Right ventricle myocardium inferior (tissue), 1 donor: ENCODE results near the gene LDB3. TPM values are rescaled to one million over a fixed set of nuclear protein-coding genes. Genes with fewer than 3 reads are reported as not detected.
A peak's percentile ranks its signal among the peaks of the same experiment; 100 is the strongest.

Experiments used
- ATAC-seq: fragments of 200-7000 bp; cut with Tn5 transposase; one replicate; pipeline ENCODE4 v1.9.1; 2020; ENCODE audit warnings: mild to moderate bottlenecking, moderate library complexity
- DNase-seq: peaks from one replicate; pipeline ENCODE4 v3.0.0; 2021; ENCODE audit errors: missing footprints
- intact Hi-C: fragments of 100-400 bp; cut with DNase I; formaldehyde crosslinking; loops from one replicate; pipeline ENCODE4 v1.11.0; 2022
- total RNA-seq: library from RNA; stranded (reverse); fragmentation: NEBNext Ultra II Directional; extraction: Animal tissue kit (Norgen Biotek cat#: 25700); gene quantifications from one replicate; pipeline ENCODE4 v1.2.1, GENCODE V29; 2021
- donor health status: DM: no; HTN: yes; CAD: no; lungs with severe emphysema.

Gene LDB3
- total RNA-seq, 1 donor from 2014 or later = 1,478 TPM

DNA sequence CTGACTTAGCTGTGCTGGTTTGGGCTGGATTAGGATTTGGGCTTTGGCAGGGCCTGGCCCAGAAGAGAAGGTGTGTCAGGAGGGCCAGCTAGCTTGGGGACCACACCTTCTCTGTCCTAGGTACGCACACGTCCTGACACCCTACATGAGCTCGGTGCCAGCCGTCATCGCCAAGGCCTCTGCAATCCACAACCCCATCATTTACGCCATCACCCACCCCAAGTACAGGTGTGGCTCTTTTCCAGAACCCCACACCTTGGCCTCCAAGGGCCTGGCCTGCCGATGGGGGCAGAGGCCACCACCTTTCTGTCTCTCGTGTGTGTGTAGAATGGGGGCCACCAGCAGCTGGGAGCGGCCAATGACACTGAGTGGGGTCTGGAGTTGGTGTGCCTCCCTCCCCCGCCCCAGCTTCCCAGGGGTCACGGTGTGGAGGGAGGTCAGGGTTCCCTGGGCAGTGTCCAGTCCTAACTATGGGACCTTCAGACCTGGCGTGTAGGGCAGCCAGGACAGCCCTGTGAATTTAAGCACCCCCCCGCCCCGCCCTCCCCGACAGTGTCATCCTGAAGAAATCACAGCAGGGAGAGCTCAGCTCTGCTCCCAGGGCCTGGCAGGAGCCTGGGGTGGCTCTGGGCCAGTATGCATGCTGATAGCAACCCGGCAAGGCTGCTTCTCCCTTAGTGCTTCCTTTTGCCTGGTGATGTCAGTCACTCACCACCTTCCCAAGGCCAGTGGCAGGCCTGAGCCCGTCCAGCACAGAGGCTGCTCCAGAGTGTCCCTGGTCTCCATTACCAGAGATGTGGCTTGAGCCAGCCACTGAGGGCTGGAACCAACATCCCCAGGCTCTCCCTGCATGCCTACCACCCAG lies 6.9 kb upstream of the LDB3 start:
- peak; percentile 41 for ATAC-seq

DNA sequence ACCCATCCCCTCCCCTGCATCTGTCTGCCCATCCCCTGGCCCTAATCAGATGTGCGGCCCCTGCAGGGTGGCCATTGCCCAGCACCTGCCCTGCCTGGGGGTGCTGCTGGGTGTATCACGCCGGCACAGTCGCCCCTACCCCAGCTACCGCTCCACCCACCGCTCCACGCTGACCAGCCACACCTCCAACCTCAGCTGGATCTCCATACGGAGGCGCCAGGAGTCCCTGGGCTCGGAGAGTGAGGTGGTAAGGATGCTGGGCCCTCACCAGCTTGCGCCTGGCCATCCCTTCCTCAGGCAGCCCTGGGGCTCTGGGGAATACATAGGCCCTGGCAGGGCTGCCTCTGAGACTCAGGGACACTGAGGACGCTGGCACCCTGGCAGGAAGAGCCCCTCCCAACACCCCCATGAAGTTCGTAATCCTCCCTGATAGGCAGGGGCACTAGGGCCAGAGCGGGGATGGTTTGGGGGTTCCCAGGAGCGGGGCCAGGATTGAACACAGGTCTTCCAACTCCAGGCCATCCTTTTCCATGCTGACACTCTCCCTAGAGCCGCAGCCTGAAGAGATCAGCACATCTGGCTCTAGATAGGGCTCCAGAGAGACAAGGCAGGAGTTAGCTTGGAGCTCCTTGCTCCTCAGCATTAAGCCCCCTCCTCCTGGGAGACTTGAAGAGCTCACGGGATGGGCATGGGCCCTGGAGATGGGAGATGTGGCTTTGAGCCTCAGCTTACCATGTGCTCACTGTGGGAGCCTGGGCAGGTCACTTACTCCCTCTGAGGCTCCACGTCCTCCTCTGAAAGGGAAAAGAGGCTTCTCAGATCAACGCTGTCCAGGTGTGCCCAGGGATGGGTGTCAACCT lies 5.9 kb upstream of the LDB3 start:
- DNase-seq = peak; percentile 65
- ATAC-seq = no peak
- intact Hi-C loops = no loop called here

More for the DNA sequence above, 6.9 kb upstream of the LDB3 start:
- peak; percentile 91 for DNase-seq
- intact Hi-C loops = no loop called here

DNA sequence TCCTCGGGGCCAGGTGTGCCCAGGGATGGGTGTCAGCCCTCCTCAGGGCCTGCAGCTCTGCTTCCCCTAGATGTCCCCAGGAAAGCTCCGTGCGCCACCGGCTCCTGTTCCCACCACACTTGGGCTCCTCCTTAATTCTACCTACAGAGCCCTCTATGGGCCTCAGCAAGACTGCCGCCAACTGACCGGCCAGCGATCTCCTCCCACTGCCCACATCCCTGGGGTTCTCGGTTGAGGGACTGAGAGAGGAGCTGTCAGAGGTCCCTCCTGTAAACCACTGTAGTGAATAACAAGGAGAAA lies 5.3 kb upstream of the LDB3 start:
- ATAC-seq = no peak
- intact Hi-C loops = no loop called here

DNA sequence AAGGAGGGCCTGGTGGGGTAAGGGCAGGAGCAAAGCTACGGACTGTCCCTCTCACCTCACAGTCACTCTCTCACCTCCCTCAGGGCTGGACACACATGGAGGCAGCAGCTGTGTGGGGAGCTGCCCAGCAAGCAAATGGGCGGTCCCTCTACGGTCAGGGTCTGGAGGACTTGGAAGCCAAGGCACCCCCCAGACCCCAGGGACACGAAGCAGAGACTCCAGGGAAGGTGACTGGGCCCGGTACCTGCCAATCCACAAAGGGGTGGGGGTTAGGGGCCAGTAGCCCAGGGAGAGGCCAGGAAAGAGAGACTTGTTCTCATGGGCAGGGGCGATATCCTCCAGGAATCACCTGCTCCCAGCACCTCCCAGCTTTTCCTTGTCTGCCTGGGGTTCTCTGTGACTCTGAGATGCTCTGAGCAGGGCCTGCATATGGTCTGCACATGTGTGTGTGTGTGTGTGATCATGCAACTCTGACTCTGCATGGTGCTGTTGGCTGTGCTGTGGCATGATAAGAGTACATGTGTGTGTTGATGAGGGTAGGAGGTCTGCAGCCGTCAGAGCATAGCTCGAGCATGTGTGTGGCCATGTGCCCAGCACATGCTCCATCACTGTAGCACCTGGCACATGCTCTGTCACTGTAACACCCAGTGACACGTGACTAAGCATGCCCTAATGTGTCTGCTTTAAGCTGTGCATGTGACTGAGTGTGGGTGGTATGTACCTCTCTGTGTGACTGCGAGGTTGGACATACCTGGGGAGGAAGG lies 4.6 kb upstream of the LDB3 start:
- intact Hi-C loops = loop anchor here (2.0 kb wide), 1 partner anchor 19 kb away; no protein-coding TSS in a partner anchor
- no peak for ATAC-seq
- peak; percentile 37 for DNase-seq

More for the DNA sequence above, 5.3 kb upstream of the LDB3 start:
- DNase-seq = peak; percentile 65

DNA sequence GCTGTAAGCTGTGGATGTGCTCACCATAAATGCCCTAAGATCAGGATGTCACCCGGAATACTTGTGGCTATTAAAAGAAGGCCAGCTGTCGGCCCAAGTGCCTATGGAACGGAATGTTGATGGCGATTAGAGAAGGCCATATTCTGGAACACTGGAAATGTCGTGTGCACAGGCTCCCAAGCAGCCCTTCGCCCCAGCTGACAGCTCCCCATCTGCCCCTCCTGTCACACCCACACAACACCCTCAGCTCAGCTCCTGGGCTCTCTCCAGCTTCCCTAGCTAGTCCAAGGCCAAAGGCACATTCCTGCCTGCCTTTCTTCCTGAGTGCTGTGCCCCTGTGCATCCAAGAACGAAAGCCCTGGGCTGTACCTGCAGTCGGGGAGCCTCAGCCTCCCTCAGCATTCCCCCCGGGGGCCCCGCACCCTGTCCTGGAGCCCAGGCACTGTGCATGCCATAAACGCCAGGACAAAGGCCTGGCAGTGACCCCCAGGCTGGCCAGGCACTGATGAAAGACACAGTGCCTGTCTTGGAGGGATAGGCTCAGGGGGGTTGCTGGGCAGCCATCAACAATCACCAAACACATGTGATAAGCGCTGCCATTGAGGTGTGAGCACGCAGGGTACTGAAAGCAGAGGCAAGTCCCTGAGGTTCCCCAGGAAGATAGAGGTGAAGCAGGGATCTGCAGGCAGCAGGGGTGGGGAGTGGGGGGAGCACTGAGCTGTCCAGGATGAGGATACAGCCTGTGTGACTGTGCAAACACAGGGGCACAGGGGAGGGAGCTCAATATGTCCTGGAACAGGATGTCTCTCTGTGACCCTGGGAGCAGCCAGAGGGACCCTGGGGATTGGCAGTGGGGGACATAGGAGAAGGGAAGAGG lies 3.7 kb upstream of the LDB3 start:
- intact Hi-C loops = loop anchor here (2.0 kb wide), 1 partner anchor 18 kb away; no protein-coding TSS in a partner anchor
- ATAC-seq (peak; percentile 51), DNase-seq (peak; percentile 83)

DNA sequence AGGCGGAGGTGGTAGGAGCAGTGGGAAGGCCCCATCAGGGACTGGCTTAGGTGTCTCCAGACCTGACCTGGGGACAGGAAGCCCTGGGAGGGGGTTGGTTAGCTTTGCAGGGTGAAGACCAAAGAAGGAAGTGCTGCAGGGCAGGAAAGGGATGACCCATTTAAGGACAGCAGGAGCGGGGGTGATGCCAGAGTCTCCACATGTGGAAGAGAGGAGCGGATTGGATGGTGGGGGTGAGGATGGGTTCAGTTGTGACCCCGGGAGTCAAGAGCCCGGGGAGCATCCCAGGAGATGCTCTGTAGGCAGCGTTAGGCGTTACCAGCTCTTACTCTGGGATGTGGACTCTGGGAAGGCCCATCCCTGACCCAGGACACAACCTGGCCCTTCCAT lies 3.1 kb upstream of the LDB3 start:
- ATAC-seq = no peak
- no peak for DNase-seq
- intact Hi-C loops = loop anchor here (2.0 kb wide), 1 partner anchor 18 kb away; no protein-coding TSS in a partner anchor

DNA sequence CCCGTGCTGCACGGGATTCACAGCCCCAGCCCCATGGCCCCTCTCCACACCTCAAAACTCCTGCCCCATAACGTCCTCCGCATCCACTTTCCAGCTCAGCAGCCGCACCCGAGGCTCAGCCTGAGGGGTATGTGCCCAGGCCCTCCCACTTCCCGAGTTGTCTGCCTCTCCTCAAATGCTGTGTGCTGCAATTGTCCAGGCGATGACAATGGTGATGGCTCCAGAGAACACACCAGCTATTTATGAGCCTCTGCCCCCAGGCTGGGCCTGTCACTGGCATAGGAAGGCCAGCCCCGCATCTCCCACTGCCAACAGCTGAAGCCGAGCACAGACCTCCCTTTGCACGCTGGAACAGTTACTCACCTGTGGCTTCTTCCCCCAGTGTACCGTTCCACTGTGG lies 2.4 kb upstream of the LDB3 start:
- intact Hi-C loops = loop anchor here (2.0 kb wide), 1 partner anchor 17 kb away; no protein-coding TSS in a partner anchor
- DNase-seq (peak; percentile 85), ATAC-seq (peak; percentile 15)

DNA sequence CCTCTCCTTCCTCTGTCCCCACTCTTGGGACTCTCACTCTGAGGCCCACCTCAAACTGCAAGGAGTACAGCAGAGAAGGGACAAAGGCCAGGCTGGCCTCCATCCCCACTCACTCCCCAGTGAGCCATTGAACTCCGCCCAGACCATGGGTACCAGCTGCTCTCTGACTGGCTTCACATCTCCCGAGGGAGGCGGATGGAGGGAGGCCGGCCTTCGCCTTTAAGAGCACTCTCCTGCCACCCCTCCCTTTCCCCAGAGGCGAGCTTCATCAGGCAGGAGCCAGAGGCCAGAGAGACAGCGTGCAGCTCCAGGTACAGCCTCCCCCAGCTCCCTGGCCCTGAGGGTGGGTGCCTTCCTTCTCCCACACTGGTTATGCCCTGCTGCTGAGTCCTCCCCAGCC lies 1.8 kb upstream of the LDB3 start:
- DNase-seq (peak; percentile 80), ATAC-seq (peak; percentile 16)
- intact Hi-C loops = no loop called here

DNA sequence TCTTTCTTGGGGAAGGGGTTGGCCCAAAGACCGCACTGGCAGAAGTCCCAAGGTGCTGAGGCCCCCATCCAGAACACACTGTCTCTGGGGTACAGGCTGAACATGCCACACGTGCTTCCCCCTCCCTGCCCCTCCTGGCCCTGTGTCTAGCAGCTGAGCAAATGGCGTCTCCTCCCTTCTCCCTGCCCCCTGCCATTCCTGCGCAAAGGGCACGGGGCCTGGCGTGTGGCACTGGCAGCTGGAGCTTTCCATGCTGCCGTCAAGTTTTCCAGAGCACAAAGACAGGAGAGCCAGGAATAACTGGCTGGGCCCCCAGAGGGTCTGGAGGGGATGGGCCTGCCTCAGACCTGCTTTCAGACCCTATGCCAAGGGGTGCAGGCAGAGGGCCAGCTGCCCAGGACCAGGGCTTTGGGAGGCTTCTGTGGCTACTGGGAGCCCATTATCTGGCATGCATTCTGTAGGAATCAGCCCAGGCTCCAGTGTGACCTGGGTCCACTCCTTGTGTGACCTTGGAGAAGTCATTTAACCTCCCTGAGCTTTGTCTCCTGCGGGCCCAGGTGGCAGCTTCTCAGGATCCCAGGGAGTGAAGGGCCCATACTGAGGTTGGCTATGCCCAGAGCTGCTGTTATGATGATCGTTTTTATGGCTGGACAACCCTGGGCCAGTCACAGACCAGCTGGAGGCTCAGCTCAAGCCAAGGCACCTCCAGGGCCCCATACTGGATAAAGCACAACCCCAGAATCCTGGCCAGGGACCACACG lies 710 bp upstream of the LDB3 start:
- ATAC-seq (peak; percentile 23), DNase-seq (peak; percentile 84)
- intact Hi-C loops = no loop called here

DNA sequence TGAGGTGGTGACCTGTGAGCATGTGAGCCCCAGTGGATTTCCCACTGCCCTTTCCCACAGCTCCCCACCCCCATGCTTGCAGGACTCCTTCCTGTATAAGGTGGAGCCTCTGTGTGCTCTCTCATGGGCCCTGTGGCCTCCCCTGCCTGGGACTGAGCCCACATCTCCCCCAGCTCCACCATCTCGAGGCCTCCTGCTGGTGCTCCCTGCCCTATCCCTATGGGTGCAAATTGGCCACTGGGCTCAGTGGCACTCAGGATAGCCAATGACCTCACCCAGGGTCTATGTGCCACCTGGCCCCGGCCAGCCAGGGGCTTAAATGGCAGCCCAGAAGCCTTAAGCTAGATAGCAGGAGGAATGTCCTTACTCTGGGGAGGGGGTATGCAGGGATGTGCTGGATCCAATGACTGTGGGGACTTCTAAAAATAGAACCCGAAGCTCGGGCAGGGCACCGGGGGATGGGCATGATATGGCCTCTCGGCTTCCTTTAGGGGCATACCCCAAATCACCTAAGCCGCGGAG lies 2.0 kb downstream of the LDB3 start:
- DNase-seq = no peak
- no peak for ATAC-seq
- intact Hi-C loops = no loop called here

DNA sequence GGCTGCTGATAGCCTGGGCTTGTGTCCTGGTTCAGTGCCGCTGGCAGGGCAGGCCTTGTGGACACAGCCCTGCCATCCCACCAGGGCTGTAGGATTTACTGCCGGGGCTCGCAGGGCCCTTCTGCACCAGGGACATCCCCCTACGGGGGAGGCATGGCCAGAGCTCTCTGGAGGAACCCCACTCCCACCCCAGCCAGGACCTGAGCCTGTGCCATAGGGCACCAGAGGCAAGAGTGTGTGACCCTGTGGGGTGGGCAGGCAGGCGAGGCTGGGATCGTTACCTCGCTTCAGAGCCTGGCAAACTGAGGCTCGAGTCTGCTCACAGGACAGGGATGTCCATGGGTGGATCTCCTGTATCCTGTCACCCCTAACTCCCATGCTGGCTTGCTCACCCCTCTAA lies 2.6 kb downstream of the LDB3 start:
- ATAC-seq (no peak), DNase-seq (no peak)
- intact Hi-C loops = no loop called here

DNA sequence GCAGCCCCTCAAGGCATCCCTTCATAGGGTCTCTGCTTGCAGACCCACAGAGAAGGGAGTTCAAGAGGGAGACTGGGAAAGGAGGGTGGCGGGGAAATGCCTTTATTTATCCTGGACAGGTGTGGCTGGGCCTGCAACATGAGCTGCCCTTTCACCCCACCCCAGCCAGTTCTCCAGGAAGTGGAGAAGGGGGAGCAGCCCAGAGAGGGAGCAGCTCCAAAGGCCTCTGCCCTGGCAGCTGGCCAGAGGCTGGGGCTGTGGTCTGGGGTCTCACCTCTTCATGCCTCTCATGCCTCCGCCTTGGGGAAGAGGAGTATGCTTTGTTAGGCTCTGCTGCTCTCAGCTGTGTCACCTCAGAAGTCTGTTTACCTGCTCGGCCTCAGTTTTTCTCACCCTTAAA lies 3.1 kb downstream of the LDB3 start:
- intact Hi-C loops = no loop called here
- DNase-seq (no peak), ATAC-seq (no peak)

DNA sequence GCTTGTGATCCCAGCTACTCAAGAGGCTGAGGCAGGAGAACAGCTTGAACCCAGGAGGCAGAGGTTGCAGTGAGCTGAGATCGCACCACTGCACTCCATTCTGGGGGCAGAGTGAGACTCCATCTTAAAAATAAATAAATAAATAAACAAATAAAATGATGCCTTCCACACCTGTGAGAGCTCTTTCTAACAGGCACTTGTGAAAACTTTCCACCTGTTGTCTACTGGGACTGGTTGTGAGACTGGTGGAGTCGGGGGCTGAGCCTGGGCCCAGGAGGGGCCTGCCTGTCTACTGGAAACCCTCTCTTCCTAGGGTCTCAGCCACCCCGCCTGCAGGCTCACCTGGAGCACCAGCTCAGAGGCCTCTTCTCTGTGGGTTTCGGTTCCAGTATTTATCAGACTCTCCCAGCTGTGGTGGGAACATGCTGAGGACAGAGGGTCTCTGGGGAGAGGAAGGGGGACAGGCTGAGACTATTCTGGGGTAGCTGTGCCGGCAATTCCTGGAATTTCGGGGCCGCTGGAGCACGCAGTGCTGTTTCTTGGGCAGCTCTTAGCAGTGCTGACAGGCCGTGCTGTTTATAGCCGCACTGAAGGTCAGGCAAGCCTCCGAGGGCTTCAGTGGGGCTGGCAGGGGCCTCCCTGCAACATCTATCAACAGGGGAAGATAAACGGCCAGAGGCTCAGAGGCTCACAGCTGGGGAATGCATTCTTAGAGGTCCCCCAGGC lies 3.8 kb downstream of the LDB3 start:
- DNase-seq (peak; percentile 85), ATAC-seq (peak; percentile 57)
- intact Hi-C loops = no loop called here

DNA sequence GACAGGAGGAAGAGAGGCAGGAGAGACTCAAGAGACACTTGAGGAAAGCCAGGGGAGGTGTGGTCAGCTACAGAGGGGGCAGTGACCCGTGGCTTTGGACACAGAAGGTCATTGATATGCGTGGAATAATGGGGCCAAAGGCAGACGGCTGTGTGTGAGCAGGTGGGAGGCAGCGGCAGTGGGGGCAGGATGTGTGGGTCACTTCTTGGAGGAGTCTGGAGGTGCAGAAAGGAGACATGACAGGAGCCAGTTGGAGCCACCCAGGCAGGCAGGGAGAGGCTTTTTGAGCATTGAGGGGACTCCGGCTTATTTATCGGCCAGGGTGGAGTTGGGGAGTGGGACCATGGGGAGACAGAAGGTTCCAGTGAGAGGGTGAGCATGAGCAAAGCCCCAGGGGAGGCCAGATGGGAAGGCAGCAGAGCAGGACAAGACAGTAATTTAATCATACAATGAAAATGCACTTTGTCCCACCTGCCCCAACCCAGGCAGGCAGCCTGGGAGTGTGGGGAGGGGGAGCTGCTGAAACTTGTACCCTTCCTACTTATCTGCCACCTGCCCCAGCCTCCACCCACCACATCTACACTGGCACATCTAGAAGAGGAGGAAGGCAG lies 5.0 kb downstream of the LDB3 start:
- no peak for ATAC-seq
- intact Hi-C loops = no loop called here
- DNase-seq = no peak

DNA sequence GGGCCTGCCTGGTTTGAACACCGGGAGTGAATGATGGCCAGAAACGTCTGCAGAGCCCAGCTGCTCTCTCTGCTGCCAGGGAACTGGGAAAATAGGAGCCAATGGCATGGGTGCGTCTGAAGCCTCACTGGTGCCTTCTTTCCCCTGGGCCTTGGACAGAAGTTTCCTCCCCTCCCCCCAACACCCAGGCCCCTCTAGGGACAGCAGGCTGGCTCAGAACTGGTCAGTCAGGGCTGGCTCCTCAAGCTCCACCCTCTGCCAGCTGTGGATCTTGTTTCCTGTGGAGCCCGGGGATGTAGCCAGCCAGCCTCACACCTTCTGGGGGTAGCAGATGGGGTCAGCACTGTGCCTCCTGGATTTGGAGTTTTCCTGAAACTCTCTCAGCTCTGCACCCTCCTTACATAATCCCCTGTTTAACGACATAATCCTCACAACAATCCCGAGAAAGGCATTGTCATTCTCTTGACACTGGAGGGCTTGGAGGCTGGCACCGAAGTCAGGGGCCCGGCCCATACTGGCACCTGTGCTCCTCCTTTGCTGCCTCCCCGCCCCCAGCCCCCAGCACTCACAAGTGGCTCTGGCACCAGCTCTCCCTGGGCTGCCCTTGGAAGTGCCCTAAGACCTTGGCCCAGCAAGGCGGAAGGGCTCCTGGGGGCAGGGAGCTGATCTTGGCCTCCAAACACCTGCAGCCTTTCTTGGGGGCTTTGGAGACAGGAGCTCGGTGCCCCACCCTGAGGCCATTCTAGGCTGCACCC lies 5.7 kb downstream of the LDB3 start:
- ATAC-seq (peak; percentile 14), DNase-seq (no peak)
- intact Hi-C loops = no loop called here

DNA sequence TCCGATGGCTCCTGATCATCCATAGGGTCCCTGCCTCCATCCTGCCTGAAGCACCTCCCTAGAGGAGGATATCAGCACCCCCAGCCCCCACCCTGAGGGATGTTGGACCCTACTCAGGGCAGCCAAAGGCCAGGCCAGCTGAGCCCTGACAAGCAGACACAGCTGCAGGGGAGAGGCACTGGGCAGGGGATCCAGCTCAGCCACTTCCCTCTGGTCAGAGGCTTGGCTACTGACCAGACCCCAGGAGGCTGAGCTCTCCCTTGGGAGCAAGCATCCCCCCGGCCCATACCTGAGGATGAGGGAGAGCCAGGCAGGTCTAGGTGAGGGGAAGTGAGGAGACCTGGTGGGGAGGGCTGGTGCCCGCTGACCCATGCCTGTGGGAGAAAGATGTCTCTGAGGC lies 6.6 kb downstream of the LDB3 start:
- intact Hi-C loops = no loop called here
- DNase-seq = no peak
- ATAC-seq = no peak
